Dermis microvascular lymphatic vessel endothelial cell (primary cell): Measurements from ENCODE around the gene MRGPRF. TPM values are rescaled to one million over a fixed set of nuclear protein-coding genes. Genes with fewer than 3 reads are reported as not detected.

Experiments
- DNase-seq, 2 donors: peaks; one replicate each; pipeline versions ENCODE4 v3.0.0 to v3.0.0-alpha.2; 2010; ENCODE audit warnings: low read depth in 2 of 2
- total RNA-seq: library from RNA; depleted of rRNA; stranded (reverse); fragments of >200 nt; gene quantifications from 2 replicates; pipeline ENCODE4 v1.2.1, GENCODE V29; 2014

MRGPRF gene
- total RNA-seq, 1 donor from 2014 or later: 0.13 TPM

GRCh38 chr11:69050592-69051380, 37.7 kb upstream of the MRGPRF start:
- DNase-seq: no peak

DNA sequence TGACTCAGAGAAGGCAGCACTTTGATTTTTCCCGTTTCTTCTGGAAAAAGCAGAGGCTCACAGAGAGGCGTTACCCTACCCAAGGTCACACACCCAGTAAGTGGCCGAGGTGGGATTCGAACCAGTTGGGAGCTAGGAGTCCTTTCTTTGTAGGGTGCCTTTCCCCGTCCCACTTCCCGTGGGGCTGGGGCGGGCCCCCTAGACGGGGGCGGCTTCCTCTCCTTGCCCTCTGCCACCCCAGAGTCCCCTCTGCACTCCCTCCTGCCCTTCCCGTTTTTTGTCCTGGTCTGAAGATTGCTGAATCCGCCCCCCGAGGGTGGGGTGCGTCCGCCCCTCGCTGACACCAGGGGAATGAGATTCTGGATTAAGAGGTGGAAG, 36.4 kb upstream of the MRGPRF start:
- DNase-seq: no peak

DNA sequence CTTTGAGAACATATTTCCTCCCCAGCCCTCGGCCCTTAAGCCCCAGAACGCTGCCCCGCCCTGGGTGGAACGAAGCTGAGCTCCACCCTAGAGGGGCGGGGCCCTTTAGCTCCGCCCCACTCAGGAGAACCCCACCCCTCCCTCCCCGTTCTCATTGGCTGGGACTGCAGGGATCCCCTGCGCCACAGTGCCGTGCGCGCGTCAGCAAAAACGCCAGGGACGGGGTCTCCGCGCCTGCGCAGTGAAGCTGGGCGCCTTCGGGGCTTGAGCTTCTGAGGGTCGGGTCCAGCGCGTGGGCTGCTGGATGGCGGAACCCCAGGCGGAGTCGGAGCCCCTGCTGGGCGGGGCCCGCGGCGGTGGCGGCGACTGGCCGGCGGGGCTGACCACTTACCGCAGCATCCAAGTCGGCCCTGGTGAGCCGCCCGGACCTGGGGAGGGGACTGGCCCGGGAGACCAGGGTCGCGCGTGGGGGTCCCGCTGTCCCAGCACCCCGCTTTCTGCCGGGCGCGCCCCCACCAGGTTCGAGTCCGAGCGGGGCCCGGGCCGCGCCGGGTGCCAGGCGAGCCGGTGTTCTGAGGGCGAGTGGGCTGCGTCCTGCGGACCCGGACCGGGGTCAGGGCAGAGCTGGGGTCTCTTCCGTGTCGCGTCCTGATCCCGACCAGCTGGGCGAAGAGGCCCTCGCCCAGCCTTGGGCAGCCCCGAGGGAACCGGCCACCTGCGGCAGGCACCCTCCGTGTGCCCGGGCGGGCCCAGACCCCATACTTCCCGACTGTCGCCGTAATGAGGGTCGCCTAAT, 35.8 kb upstream of the MRGPRF start, which contains the start of gene TPCN2:
Gene TPCN2 (plus strand): TSS at position 239 of the 796 bp plus-strand sequence. CDS start 66 bp downstream, at position 305.
- DNase-seq: peak; percentile 88 to 97

GRCh38 chr11:69048031-69048693, 35.1 kb upstream of the MRGPRF start:
- DNase-seq: no peak

DNA sequence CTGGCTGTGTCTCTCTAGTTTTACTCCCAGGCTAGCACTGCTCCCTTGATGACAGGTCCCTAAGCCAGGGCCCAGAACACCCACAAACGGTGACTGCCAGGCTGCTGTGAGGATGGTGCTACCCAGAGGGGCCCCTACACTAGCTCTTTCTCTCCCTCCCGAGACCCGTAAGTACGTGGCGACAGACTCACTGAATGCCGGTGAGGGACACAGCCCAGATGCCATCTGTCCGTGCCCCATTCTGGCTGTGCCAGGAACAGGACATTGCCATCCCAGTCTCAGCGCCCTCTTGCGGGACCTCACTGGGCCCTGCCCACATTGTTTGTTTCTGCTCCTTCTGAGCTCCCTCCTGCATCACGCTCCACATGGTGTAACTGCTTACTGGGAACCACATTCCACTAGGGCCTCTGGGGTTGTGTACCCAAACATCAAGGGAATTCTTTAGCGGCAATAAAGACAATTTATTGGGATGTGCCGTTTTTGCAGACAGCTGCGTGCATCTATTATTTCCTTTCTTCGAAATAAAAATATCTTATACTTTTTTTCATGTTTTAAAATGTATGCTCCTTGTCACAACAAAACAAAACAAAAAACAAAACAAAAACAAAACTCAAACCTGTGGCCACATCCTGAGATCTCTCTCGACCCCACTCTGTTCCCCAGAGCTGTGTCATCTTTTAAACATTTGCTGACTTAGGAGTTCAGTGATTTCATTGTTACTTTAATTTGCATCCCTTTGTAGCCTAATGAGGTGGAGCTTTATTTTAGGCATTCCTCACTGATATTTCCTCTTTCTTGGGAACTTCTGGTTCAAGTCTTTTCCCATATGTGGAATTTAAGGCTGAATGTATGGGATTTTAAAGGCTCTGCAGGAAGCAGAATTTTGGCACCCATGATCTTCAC, 31.3 kb upstream of the MRGPRF start:
- DNase-seq: peak; percentile 28 to 60

DNA sequence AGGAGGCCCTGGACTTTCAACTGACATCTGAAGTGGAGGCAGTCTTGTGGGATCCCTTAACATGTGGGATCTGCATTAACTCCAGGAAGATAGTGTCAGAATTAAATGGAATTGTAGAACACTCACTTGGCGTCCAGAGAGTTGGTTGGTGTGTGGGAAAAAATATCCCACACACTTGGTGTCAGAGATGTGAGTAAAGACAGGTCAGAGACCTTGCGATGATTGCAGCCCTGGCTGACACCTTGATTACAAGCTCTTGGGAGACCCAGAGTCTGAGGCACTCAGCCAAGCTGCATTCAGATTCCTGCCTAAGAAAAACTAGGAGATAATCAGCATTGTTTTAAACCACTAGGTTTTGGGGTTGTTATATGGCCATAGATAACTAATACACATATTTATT, 28.5 kb upstream of the MRGPRF start:
- no peak for DNase-seq

- no peak for DNase-seq
Measured at GRCh38 chr11:69040581-69041260, 27.7 kb upstream of the MRGPRF start.

- no peak for DNase-seq
Measured at GRCh38 chr11:69040051-69040450, 27.0 kb upstream of the MRGPRF start.

GRCh38 chr11:69039501-69039900, 26.5 kb upstream of the MRGPRF start:
- DNase-seq: no peak

DNA sequence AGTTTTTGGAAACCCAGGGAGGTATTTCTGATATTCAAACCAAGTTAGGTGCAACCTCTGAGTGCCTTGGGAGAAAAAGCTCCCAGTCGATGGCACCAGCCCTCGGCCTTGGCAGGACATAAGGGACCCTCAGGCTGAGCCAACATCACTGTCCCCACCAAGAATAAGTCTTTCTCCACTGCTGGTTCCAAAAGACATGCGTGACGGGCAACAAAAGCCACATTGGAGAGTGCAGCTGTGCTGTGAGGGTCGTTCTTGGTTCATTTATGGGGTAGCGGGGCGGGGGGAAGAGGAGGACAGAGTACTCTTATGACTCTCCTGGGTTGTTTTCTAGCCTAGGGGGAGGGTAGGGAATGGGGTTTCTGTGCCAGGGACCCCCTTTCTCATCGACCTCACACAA, 24.5 kb upstream of the MRGPRF start:
- no peak for DNase-seq

- no peak for DNase-seq
Measured at GRCh38 chr11:69037074-69037473, 24.0 kb upstream of the MRGPRF start.

- DNase-seq: no peak
Measured at GRCh38 chr11:69035946-69036340, 22.9 kb upstream of the MRGPRF start.

- DNase-seq: no peak
Measured at GRCh38 chr11:69035150-69035945, 22.3 kb upstream of the MRGPRF start.

DNA sequence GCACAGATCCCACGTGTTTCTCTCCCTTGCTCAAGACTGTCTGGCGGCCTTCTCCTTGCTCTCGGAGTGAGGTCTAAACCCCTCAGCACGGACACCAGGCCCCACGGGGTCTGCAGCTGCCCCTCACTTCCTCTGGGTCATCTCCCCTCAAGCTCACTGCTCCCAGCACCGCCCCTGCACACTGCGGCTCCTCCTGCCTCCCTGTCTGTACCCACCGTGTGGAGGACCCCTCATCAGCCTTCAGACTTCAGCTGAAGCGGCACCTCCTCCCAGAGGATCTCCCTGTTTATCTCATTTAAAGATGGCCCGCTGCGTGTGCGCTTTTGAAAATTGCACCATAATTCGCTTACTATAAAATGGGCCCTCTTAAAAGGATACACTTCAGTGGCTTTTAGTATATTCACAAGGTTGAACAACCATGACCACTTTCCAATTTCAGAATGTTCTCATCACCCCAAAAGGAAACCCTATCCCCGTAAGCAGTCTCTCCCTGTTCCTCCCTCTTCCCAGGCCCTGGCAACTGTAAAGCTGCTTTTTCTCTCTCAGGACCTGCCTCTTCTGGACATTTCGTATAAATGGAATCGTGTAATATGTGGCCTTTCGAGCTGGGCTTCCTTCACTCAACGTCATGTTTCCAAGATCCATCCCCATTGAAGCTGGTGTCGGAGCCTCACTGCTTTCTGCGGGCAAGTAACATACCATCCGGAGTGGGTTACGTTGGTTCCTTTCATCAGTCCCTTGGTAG, 21.2 kb upstream of the MRGPRF start:
- DNase-seq: no peak

DNA sequence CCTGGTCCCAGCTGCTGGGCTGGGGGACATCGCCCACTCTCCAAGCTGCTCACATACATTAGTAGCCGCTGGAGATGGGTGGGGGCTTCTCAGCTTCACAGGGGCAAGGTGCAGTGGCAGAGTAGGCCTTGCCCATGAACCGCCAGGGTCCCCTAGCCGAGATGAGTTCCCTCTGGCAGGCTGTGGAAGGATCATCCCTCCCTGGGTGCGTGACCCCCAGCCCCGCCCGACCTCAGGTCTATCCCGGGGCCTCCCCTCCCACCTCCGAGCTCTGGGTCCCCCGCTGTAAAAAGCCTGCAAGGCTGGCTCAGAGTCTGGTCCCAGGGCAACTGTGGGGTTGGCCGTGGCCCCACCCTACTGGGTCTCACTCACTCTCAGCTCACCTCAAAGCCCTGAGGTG, 20.4 kb upstream of the MRGPRF start:
- DNase-seq: no peak

DNA sequence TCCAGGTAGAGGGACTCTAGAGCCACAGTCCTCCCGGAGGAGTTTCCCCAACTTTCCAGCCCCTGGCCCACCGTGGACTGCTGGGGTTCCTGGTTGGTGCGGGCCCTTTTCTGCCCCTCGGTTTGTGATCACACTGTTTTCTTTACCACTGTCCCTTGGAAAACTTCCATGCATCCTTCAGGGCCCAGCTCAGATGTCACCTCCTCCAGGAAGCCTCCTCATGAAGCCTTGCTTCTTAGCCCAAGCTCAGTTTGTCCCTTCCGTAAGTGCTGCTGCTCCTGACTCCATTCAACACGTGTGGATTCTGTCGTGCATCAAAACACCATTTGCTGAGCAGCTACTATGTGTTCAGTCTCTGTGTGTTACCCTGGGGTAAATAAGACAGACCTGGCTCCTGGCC, 19.8 kb upstream of the MRGPRF start:
- DNase-seq: no peak

- DNase-seq: no peak
Measured at GRCh38 chr11:69030301-69030700, 17.3 kb upstream of the MRGPRF start.

DNA sequence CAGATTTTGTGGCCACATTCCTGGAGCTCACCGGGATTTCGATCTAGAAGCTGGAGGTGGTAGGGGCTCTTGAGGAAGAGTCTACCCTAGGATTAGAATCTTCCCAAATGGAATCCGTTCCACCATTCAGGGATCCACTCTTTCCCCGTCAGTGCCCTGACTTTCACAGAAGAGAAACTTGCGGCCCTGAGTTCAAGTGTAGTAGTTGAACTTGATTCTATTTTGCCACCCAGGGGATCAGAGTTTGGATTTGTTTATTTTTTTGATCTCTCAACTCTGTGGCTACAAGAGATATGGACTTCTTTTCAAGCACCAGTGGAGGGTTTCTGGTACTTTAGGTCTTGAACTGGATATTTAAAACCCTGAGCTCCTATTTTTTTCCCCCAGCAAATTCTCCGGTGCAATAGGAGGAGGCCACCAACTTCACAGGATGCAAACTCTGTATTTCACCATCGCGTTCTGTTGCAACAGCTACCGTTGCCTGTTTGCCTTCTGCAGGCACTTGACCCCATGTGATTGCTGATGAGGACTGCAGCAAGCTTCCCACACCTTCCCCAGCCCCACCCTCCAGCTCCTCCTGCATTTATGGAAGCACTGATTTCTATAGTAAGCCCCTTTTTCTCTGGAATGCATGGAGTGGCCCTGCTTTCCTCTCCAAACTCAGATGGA, 14.8 kb upstream of the MRGPRF start:
- DNase-seq: no peak

DNA sequence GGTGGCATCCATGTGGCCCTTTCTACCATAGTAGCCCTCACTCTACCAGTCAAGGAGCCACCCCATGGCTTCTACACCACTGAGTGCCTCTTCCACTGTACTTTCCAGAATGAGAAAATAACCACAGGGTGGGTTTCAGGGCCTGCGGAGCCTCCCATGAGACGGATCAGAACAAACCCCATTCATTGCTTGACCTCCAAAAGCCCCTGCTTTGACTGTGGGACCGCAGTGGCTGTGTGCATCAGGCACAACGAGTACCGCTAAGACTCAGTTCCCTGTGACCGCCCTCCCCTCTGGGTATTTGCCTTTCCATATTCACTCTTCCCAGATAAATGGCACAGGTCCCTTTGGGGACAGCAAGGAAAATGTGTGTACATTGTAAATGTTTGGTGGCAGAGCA, 11.5 kb upstream of the MRGPRF start:
- DNase-seq: no peak
